Tibial nerve (tissue), 4 donors: ENCODE results near the gene ELAC2. TPM values are rescaled to one million over a fixed set of nuclear protein-coding genes. Genes with fewer than 3 reads are reported as not detected.

Source experiments
- DNase-seq, 2 donors: peaks; one replicate each; pipeline ENCODE4 v3.0.0-alpha.2; 2019; ENCODE audit warnings: low spot score in 2 of 2
- H3K27ac ChIP-seq, 4 donors: fragments of 200-600 bp; sonication (generic) in 3 of 4; one replicate each; pipeline ENCODE4 v1.5.1; 2017 to 2019; ENCODE audit warnings: mild to moderate bottlenecking in 1 of 4
- H3K27me3 ChIP-seq, 2 donors: fragments of 200-600 bp; sonication (generic) in 1 of 2; one replicate each; pipeline versions ENCODE4 v1.5.1 to v1.6.0; 2017 to 2019
- H3K36me3 ChIP-seq, 3 donors: fragments of 200-600 bp; sonication (generic); one replicate each; pipeline ENCODE4 v1.5.1; 2018 to 2019
- H3K4me1 ChIP-seq, 4 donors: fragments of 200-600 bp; sonication (generic) in 3 of 4; one replicate each; pipeline ENCODE4 v1.5.1; 2017 to 2019
- H3K4me3 ChIP-seq, 4 donors: fragments of 200-600 bp; sonication (generic) in 3 of 4; one replicate each; pipeline ENCODE4 v1.5.1; 2017 to 2019; ENCODE audit warnings: mild to moderate bottlenecking in 1 of 4, moderate library complexity in 1 of 4
- H3K9me3 ChIP-seq, 4 donors: fragments of 200-600 bp; sonication (generic) in 3 of 4; one replicate each; pipeline ENCODE4 v1.5.1; 2017 to 2019
- CTCF ChIP-seq, 5 experiments: fragments of 200-600 bp in 3 of 5; fragments of 450-650 bp in 2 of 5; sonication (generic) in 3 of 5; IDR thresholded peaks; one replicate each; pipeline ENCODE4 v1.5.1; 2016 to 2019; ENCODE audit warnings: antibody characterized with exemption in 5 of 5, mild to moderate bottlenecking in 3 of 5, moderate library complexity in 2 of 5
- EP300 ChIP-seq, 2 donors: sonication (generic); formaldehyde crosslinking; IDR thresholded peaks; one replicate each; pipeline ENCODE4 v1.6.1; 2017; ENCODE audit warnings: antibody characterized with exemption in 2 of 2, mild to moderate bottlenecking in 1 of 2
- POLR2A ChIP-seq, 2 donors: fragments of 450-650 bp; IDR thresholded peaks; one replicate each; pipeline ENCODE4 v1.6.1; 2017; ENCODE audit warnings: antibody characterized with exemption in 2 of 2, mild to moderate bottlenecking in 2 of 2, moderate library complexity in 2 of 2
- WGBS, 2 donors: methylation state at CpG; one replicate each; pipeline ENCODE4 v1.1.5; 2018; 5-methylcytosine and 5-hydroxymethylcytosine counted together
- total RNA-seq, 4 donors: library from RNA; depleted of rRNA; stranded (reverse); fragments of >200 nt; gene quantifications; one replicate each; pipeline ENCODE4 v1.1.0, GENCODE V29; 2016

ELAC2 gene
- total RNA-seq, 4 donors from 2014 or later: 48.5 to 86.7 (median 67.4) TPM

- no peak overlapping the region for H3K27ac ChIP-seq
- no peaks in the 10 kb centered on the region for H3K9me3 ChIP-seq
- TF ChIP-seq EP300 (IDR thresholded peaks at IDR 0.05) (no peak), POLR2A (IDR thresholded peaks at IDR 0.05) (no peak), CTCF (IDR thresholded peaks at IDR 0.05) (no peak)
- peaks cover 0 to 2% of the 10 kb centered on the region in 2 donors for H3K27me3 ChIP-seq
- 68 to 76% methylated on average over 16 of the region's 16 CpGs for WGBS, 2 donors
- no peak overlapping the region for H3K4me3 ChIP-seq
- H3K36me3 ChIP-seq: no peaks in the 10 kb centered on the region
- H3K4me1 ChIP-seq: no peaks in the 10 kb centered on the region
- no peak for DNase-seq
Measured at GRCh38 chr17:13047011-13047606, 29.3 kb upstream of the ELAC2 start.

GRCh38 chr17:13046361-13046760 is 28.5 kb upstream of the ELAC2 start:
- 89 to 93% methylated on average over 12 of the region's 12 CpGs for WGBS, 2 donors
- Histone ChIP-seq H3K27ac (no peak overlapping the region), H3K36me3 (no peaks in the 10 kb centered on the region), H3K27me3 (peaks cover 0 to 9% of the 10 kb centered on the region in 2 donors), H3K4me3 (no peak overlapping the region), H3K9me3 (no peaks in the 10 kb centered on the region), H3K4me1 (no peaks in the 10 kb centered on the region)
- no peak for DNase-seq
- no peak for TF ChIP-seq CTCF (IDR thresholded peaks at IDR 0.05)
- no peak for TF ChIP-seq EP300 (IDR thresholded peaks at IDR 0.05)
- no peak for TF ChIP-seq POLR2A (IDR thresholded peaks at IDR 0.05)

- peaks cover 0 to 10% of the 10 kb centered on the region in 2 donors for H3K27me3 ChIP-seq
- H3K4me3 ChIP-seq: no peak overlapping the region
- no peaks in the 10 kb centered on the region for H3K4me1 ChIP-seq
- TF ChIP-seq EP300 (IDR thresholded peaks at IDR 0.05): no peak
- no peak for DNase-seq
- no peaks in the 10 kb centered on the region for H3K36me3 ChIP-seq
- 58 to 59% methylated on average over 7 of the region's 7 CpGs for WGBS, 2 donors
- no peaks in the 10 kb centered on the region for H3K9me3 ChIP-seq
- no peak overlapping the region for H3K27ac ChIP-seq
Measured at GRCh38 chr17:13044572-13045065, 26.8 kb upstream of the ELAC2 start.

- no peak for DNase-seq
- H3K9me3 ChIP-seq: peaks cover 0 to 27% (median 0%) of the 10 kb centered on the region in 4 donors
- H3K4me3 ChIP-seq: no peak overlapping the region
- no peaks in the 10 kb centered on the region for H3K36me3 ChIP-seq
- TF ChIP-seq CTCF (IDR thresholded peaks at IDR 0.05) (no peak), EP300 (IDR thresholded peaks at IDR 0.05) (no peak), POLR2A (IDR thresholded peaks at IDR 0.05) (no peak)
- no peak overlapping the region for H3K27ac ChIP-seq
- peaks cover 0 to 10% of the 10 kb centered on the region in 2 donors for H3K27me3 ChIP-seq
- no peaks in the 10 kb centered on the region for H3K4me1 ChIP-seq
- WGBS, 2 donors: 91 to 93% methylated on average over 4 of the region's 4 CpGs
Measured at GRCh38 chr17:13038931-13039665, 21.3 kb upstream of the ELAC2 start.

GRCh38 chr17:13036751-13037150 is 18.9 kb upstream of the ELAC2 start:
- Histone ChIP-seq H3K4me3 (no peak overlapping the region), H3K27ac (no peak overlapping the region), H3K36me3 (no peaks in the 10 kb centered on the region), H3K9me3 (peaks cover 0 to 27% (median 0%) of the 10 kb centered on the region in 4 donors), H3K4me1 (no peaks in the 10 kb centered on the region), H3K27me3 (peaks cover 0 to 4% of the 10 kb centered on the region in 2 donors)
- DNase-seq: no peak
- TF ChIP-seq EP300 (IDR thresholded peaks at IDR 0.05): no peak
- no peak for TF ChIP-seq POLR2A (IDR thresholded peaks at IDR 0.05)
- no peak for TF ChIP-seq CTCF (IDR thresholded peaks at IDR 0.05)
